Gastrocnemius medialis (tissue), 4 donors: ENCODE data around the gene SAP30L. TPM values are rescaled to one million over a fixed set of nuclear protein-coding genes. Genes with fewer than 3 reads are reported as not detected.

Experiments used
- ATAC-seq, 2 donors: fragments of 150-250 bp; one replicate each; pipeline ENCODE4 v1.9.1; 2016
- DNase-seq, 2 donors: peaks; one replicate each; pipeline ENCODE4 v3.0.0-alpha.2; 2019
- H3K27ac ChIP-seq, 4 donors: fragments of 200-600 bp; sonication (generic); 1 replicate in 1 of 4; 2 replicates in 3 of 4; pipeline ENCODE4 v1.5.1; 2016 to 2018; ENCODE audit warnings: mild to moderate bottlenecking in 2 of 4, moderate library complexity in 1 of 4
- H3K27me3 ChIP-seq, 3 donors: fragments of 200-600 bp; sonication (generic) in 2 of 3; 1 replicate in 1 of 3; 2 replicates in 2 of 3; pipeline versions ENCODE4 v1.5.1 to v1.6.0; 2016 to 2019; ENCODE audit warnings: mild to moderate bottlenecking in 1 of 3, moderate library complexity in 1 of 3
- H3K36me3 ChIP-seq, 2 donors: fragments of 200-600 bp; sonication (generic) in 1 of 2; one replicate each; pipeline ENCODE4 v1.5.1; 2017 to 2018
- H3K4me1 ChIP-seq, 2 donors: fragments of 200-600 bp; sonication (generic) in 1 of 2; one replicate each; pipeline ENCODE4 v1.5.1; 2016 to 2017; ENCODE audit warnings: mild to moderate bottlenecking in 2 of 2
- H3K4me3 ChIP-seq, 4 donors: fragments of 200-600 bp; sonication (generic) in 3 of 4; 1 replicate in 1 of 4; 2 replicates in 3 of 4; pipeline ENCODE4 v1.5.1; 2016 to 2019; ENCODE audit warnings: mild to moderate bottlenecking in 2 of 4
- H3K9me3 ChIP-seq, 3 donors: fragments of 200-600 bp; sonication (generic) in 2 of 3; 1 replicate in 1 of 3; 2 replicates in 2 of 3; pipeline ENCODE4 v1.5.1; 2016 to 2019
- POLR2A ChIP-seq, 2 donors: fragments of 450-650 bp; IDR thresholded peaks; one replicate each; pipeline ENCODE4 v1.6.1; 2017; ENCODE audit warnings: antibody characterized with exemption in 2 of 2, mild to moderate bottlenecking in 2 of 2, moderate library complexity in 2 of 2
- in situ Hi-C, 4 donors: fragments of 200-750 bp; cut with MboI; loops; one replicate each; pipeline versions ENCODE4 v1.15.0 to v1.8.0; 2017; ENCODE audit warnings: low sequenced_read_pairs in 4 of 4
- intact Hi-C: fragments of 100-400 bp; cut with DNase I; formaldehyde crosslinking; loops from one replicate; pipeline ENCODE4 v1.15.1; 2023; ENCODE audit warnings: low total_unique reads
- total RNA-seq, 4 donors: library from RNA; depleted of rRNA; stranded (reverse); fragments of >200 nt; gene quantifications; one replicate each; pipeline versions ENCODE4 v1.1.0 to v1.2.3, GENCODE V29; 2016
- TF ChIP-seq, protein P1 (sequence below), 5 experiments: fragments of 450-650 bp in 3 of 5; fragments of 200-600 bp in 2 of 5; sonication (generic) in 2 of 5; IDR thresholded peaks in 4 of 5; conservative IDR thresholded peaks in 1 of 5; 1 replicate in 4 of 5; 2 replicates in 1 of 5; pipeline ENCODE4 v1.5.1; 2016 to 2019; ENCODE audit warnings: antibody characterized with exemption in 5 of 5, mild to moderate bottlenecking in 3 of 5, moderate library complexity in 3 of 5

SAP30L gene
- total RNA-seq, 4 donors from 2014 or later = 18.8 to 35.6 (median 25.5) TPM

GRCh38 chr5:154403776-154404387 lies 41.9 kb upstream of the SAP30L start:
- Histone ChIP-seq H3K9me3 (no peaks in the 10 kb centered on the region), H3K27ac (no peak overlapping the region), H3K4me1 (peaks cover 0 to 3% of the 10 kb centered on the region in 2 donors), H3K4me3 (no peak overlapping the region), H3K36me3 (no peaks in the 10 kb centered on the region), H3K27me3 (no peaks in the 10 kb centered on the region)
- DNase-seq (no peak), ATAC-seq (no peak)
- in situ Hi-C loops (loop anchor here (5.0 to 25.0 kb wide), 4 partner anchors 209 to 332 kb away; partner anchors contain the start of gene GALNT10 (in 2 of the 4)), intact Hi-C loops (loop anchor here (5.0 to 10.0 kb wide), 2 partner anchors 212 to 429 kb away; partner anchors contain the start of gene GALNT10)
- TF ChIP-seq, protein P1, sequence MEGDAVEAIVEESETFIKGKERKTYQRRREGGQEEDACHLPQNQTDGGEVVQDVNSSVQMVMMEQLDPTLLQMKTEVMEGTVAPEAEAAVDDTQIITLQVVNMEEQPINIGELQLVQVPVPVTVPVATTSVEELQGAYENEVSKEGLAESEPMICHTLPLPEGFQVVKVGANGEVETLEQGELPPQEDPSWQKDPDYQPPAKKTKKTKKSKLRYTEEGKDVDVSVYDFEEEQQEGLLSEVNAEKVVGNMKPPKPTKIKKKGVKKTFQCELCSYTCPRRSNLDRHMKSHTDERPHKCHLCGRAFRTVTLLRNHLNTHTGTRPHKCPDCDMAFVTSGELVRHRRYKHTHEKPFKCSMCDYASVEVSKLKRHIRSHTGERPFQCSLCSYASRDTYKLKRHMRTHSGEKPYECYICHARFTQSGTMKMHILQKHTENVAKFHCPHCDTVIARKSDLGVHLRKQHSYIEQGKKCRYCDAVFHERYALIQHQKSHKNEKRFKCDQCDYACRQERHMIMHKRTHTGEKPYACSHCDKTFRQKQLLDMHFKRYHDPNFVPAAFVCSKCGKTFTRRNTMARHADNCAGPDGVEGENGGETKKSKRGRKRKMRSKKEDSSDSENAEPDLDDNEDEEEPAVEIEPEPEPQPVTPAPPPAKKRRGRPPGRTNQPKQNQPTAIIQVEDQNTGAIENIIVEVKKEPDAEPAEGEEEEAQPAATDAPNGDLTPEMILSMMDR (IDR thresholded peaks at IDR 0.05 in 4 of 5, conservative IDR thresholded peaks at IDR 0.05 in 1 of 5) = no peak
- TF ChIP-seq POLR2A (IDR thresholded peaks at IDR 0.05) = no peak

DNA sequence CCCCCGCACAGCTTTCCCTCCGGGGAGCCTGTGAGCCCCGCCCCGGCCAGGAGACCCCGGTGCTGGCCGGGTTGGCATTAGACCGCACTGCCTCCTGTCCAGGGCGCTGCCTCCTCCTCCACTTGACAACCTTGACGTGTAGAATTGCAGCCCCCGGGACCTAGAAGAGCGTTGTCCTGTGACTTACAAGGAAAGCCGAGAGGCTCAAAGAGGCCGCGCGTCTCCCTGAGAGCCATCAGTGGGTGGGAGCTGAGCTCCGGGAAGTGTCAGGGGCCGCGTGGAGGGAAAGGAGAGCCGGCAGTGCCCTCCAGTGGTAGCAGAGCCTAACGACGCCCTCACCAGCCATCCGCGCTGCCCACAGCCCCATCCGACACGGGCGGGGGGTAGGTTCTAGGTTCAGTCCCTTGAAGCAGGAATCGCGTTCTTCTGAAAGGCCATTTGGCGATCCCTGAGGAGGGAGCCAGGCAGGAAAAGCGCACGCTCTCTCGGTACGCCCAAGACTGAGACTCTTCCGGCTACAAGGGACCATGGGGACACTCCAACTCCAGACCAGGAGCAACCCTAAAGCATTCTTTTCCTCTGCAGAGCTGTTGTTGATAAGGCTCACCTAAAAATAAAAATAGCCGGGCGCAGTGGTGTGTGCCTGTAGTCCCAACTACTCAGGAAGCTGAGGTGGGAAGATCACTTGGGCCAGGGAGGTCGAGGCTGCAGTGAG lies 40.6 kb upstream of the SAP30L start:
- H3K4me1 ChIP-seq = peaks cover 0 to 3% of the 10 kb centered on the region in 2 donors
- H3K27ac ChIP-seq = no peak overlapping the region
- ATAC-seq = peak; percentile 84 to 90
- no peaks in the 10 kb centered on the region for H3K27me3 ChIP-seq
- peak; percentile 53 to 62 for DNase-seq
- intact Hi-C loops = loop anchor here (1.0 to 10.0 kb wide), 2 partner anchors 333 to 430 kb away; no protein-coding TSS in a partner anchor
- H3K9me3 ChIP-seq = no peaks in the 10 kb centered on the region
- TF ChIP-seq, protein P1 (IDR thresholded peaks at IDR 0.05 in 4 of 5, conservative IDR thresholded peaks at IDR 0.05 in 1 of 5) = peak; percentile 78 to 89 (median 85)
- TF ChIP-seq POLR2A (IDR thresholded peaks at IDR 0.05) = no peak
- peak overlapping the region; percentile 38 to 54 (median 44) for H3K4me3 ChIP-seq
- in situ Hi-C loops = loop anchor here in 3 of 4 donors (5.0 to 25.0 kb wide), 4 partner anchors 210 to 333 kb away; partner anchors contain the start of gene GALNT10 (in 2 of the 3)
- peaks cover 0 to under 1% of the 10 kb centered on the region in 2 donors for H3K36me3 ChIP-seq

DNA sequence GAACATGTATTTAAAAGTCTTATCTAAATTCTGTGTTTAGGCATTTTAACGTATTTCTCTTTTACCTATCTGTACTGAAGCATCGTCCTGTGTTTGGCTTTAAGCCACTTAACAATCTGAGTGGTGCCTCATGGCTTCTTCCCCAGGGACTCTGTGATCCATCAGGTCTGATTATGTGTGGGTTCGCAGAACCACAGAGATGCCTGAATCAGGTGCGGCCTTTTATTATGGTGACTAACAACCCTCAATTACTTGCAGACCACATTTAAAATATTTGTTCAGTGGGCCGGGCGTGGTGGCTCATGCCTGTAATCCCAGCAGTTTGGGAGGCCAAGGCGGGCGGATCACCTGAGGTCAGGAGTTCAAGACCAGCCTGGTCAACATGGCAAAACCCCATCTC lies 39.6 kb upstream of the SAP30L start:
- no peak for ATAC-seq

GRCh38 chr5:154406826-154407225 lies 39.0 kb upstream of the SAP30L start:
- H3K9me3 ChIP-seq = no peaks in the 10 kb centered on the region
- intact Hi-C loops = loop anchor here (10.0 kb wide), 1 partner anchor 432 kb away; no protein-coding TSS in a partner anchor
- TF ChIP-seq POLR2A (IDR thresholded peaks at IDR 0.05) = no peak
- TF ChIP-seq, protein P1 (IDR thresholded peaks at IDR 0.05 in 4 of 5, conservative IDR thresholded peaks at IDR 0.05 in 1 of 5) = no peak
- H3K36me3 ChIP-seq = peaks cover 0 to 5% of the 10 kb centered on the region in 2 donors
- ATAC-seq (no peak), DNase-seq (no peak)
- H3K27ac ChIP-seq = no peak overlapping the region
- in situ Hi-C loops = loop anchor here in 3 of 4 donors (5.0 to 25.0 kb wide), 4 partner anchors 212 to 335 kb away; partner anchors contain the start of gene GALNT10 (in 2 of the 3)
- peaks cover 0 to 3% of the 10 kb centered on the region in 2 donors for H3K4me1 ChIP-seq
- no peaks in the 10 kb centered on the region for H3K27me3 ChIP-seq
- H3K4me3 ChIP-seq = no peak overlapping the region

More for the DNA sequence above, 39.6 kb upstream of the SAP30L start:
- peaks cover 0 to 5% of the 10 kb centered on the region in 2 donors for H3K36me3 ChIP-seq
- H3K27me3 ChIP-seq = no peaks in the 10 kb centered on the region
- no peak overlapping the region for H3K27ac ChIP-seq
- H3K9me3 ChIP-seq = no peaks in the 10 kb centered on the region
- TF ChIP-seq POLR2A (IDR thresholded peaks at IDR 0.05) = no peak
- TF ChIP-seq, protein P1 (IDR thresholded peaks at IDR 0.05 in 4 of 5, conservative IDR thresholded peaks at IDR 0.05 in 1 of 5) = no peak
- no peak for DNase-seq
- intact Hi-C loops = loop anchor here (10.0 kb wide), 1 partner anchor 431 kb away; no protein-coding TSS in a partner anchor
- in situ Hi-C loops = loop anchor here in 3 of 4 donors (5.0 to 25.0 kb wide), 4 partner anchors 211 to 334 kb away; partner anchors contain the start of gene GALNT10 (in 2 of the 3)
- peaks cover 0 to 3% of the 10 kb centered on the region in 2 donors for H3K4me1 ChIP-seq
- no peak overlapping the region for H3K4me3 ChIP-seq
